ENCODE measurements around the gene CHL1. TPM values are rescaled to one million over a fixed set of nuclear protein-coding genes. Genes with fewer than 3 reads are reported as not detected.

Gene CHL1
- total and polyA plus RNA-seq, 2 experiments from 2014 or later = 0.20 TPM; not detected in 1

DNA sequence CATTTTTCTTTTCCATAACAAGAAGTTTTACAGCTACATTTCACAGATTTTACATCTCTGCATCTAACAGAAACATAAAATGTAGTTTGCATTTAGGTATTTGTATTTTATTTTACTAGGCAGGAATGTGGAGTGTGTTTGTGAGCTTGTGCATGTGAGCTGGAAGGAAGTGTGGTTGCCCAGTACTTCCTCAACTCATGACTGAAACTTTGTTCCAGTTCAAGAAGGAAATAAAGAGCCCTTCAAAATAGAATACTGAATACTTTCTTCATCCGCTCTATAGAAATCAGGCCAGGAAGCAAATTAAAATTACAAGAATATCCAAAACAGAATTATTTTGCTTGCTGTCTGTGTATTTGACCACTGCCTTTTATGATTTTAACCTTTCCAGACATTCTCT is 81.3 kb downstream of the CHL1 start:
- no peaks in the 10 kb centered on the region for H4K20me1 ChIP-seq (ENCODE audit: insufficient read depth, poor library complexity, severe bottlenecking)
- no peak overlapping the region for H3K4me3 ChIP-seq
- no peak overlapping the region for H2AFZ ChIP-seq
- no peak overlapping the region for H3K4me2 ChIP-seq
- H3K27ac ChIP-seq = no peak overlapping the region
- no peaks in the 10 kb centered on the region for H3K79me2 ChIP-seq
- DNase-seq (ENCODE audit: low spot score) = no peak
- H3K9me2 ChIP-seq (replicated peaks; ENCODE audit: insufficient read depth) = no peaks in the 10 kb centered on the region
- TF ChIP-seq EZH2 (IDR thresholded peaks at IDR 0.05; ENCODE audit: borderline replicate concordance) (no peak), EZH2phosphoT487 (IDR thresholded peaks at IDR 0.05; ENCODE audit: low read depth, severe bottlenecking, unreplicated experiment) (no peak)
- TF ChIP-seq, protein P1, sequence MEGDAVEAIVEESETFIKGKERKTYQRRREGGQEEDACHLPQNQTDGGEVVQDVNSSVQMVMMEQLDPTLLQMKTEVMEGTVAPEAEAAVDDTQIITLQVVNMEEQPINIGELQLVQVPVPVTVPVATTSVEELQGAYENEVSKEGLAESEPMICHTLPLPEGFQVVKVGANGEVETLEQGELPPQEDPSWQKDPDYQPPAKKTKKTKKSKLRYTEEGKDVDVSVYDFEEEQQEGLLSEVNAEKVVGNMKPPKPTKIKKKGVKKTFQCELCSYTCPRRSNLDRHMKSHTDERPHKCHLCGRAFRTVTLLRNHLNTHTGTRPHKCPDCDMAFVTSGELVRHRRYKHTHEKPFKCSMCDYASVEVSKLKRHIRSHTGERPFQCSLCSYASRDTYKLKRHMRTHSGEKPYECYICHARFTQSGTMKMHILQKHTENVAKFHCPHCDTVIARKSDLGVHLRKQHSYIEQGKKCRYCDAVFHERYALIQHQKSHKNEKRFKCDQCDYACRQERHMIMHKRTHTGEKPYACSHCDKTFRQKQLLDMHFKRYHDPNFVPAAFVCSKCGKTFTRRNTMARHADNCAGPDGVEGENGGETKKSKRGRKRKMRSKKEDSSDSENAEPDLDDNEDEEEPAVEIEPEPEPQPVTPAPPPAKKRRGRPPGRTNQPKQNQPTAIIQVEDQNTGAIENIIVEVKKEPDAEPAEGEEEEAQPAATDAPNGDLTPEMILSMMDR (IDR thresholded peaks at IDR 0.05; ENCODE audit: poor library complexity) = no peak
- no peaks in the 10 kb centered on the region for H3K4me1 ChIP-seq (ENCODE audit: insufficient read depth)
- WGBS (ENCODE audit: low lambda C conversion rate, missing lambda C conversion rate) = 88% methylated on average over 1 of the region's 1 CpG
- no peaks in the 10 kb centered on the region for H3K9me3 ChIP-seq (ENCODE audit: low read depth)
- H3K36me3 ChIP-seq (replicated peaks; ENCODE audit: insufficient read depth, low read depth) = no peaks in the 10 kb centered on the region
- H3K27me3 ChIP-seq = no peaks in the 10 kb centered on the region

- Histone ChIP-seq H3K36me3 (replicated peaks; ENCODE audit: insufficient read depth, low read depth) (no peaks in the 10 kb centered on the region), H3K79me2 (no peaks in the 10 kb centered on the region), H3K4me2 (no peak overlapping the region), H3K4me1 (ENCODE audit: insufficient read depth) (no peaks in the 10 kb centered on the region), H3K4me3 (no peak overlapping the region), H2AFZ (no peak overlapping the region), H3K9me2 (replicated peaks; ENCODE audit: insufficient read depth) (no peaks in the 10 kb centered on the region), H4K20me1 (ENCODE audit: insufficient read depth, poor library complexity, severe bottlenecking) (no peaks in the 10 kb centered on the region), H3K27ac (no peak overlapping the region), H3K27me3 (no peaks in the 10 kb centered on the region), H3K9me3 (ENCODE audit: low read depth) (no peaks in the 10 kb centered on the region)
- WGBS (ENCODE audit: low lambda C conversion rate, missing lambda C conversion rate) = 82% methylated on average over 12 of the region's 12 CpGs
- TF ChIP-seq EZH2 (IDR thresholded peaks at IDR 0.05; ENCODE audit: borderline replicate concordance) = no peak
- TF ChIP-seq, protein P1 (IDR thresholded peaks at IDR 0.05; ENCODE audit: poor library complexity) = no peak
- no peak for TF ChIP-seq EZH2phosphoT487 (IDR thresholded peaks at IDR 0.05; ENCODE audit: low read depth, severe bottlenecking, unreplicated experiment)
- no peak for DNase-seq (ENCODE audit: low spot score)
These were observed 81.9 kb downstream of the CHL1 start for GRCh38 chr3:278300-279064.

GRCh38 chr3:279325-279724 is 82.8 kb downstream of the CHL1 start:
- TF ChIP-seq, protein P1 (IDR thresholded peaks at IDR 0.05; ENCODE audit: poor library complexity) = no peak
- TF ChIP-seq EZH2 (IDR thresholded peaks at IDR 0.05; ENCODE audit: borderline replicate concordance) (no peak), EZH2phosphoT487 (IDR thresholded peaks at IDR 0.05; ENCODE audit: low read depth, severe bottlenecking, unreplicated experiment) (no peak)
- no peak overlapping the region for H3K4me3 ChIP-seq
- no peaks in the 10 kb centered on the region for H3K9me2 ChIP-seq (replicated peaks; ENCODE audit: insufficient read depth)
- no peaks in the 10 kb centered on the region for H3K79me2 ChIP-seq
- no peaks in the 10 kb centered on the region for H3K9me3 ChIP-seq (ENCODE audit: low read depth)
- WGBS (ENCODE audit: low lambda C conversion rate, missing lambda C conversion rate) = 48% methylated on average over 1 of the region's 1 CpG
- H4K20me1 ChIP-seq (ENCODE audit: insufficient read depth, poor library complexity, severe bottlenecking) = no peaks in the 10 kb centered on the region
- no peaks in the 10 kb centered on the region for H3K36me3 ChIP-seq (replicated peaks; ENCODE audit: insufficient read depth, low read depth)
- no peaks in the 10 kb centered on the region for H3K27me3 ChIP-seq
- H3K4me1 ChIP-seq (ENCODE audit: insufficient read depth) = no peaks in the 10 kb centered on the region
- no peak overlapping the region for H3K4me2 ChIP-seq
- H3K27ac ChIP-seq = no peak overlapping the region
- no peak for DNase-seq (ENCODE audit: low spot score)
- H2AFZ ChIP-seq = no peak overlapping the region

All from hepatocyte (in vitro differentiated cells).